PC-3 (cell line): Measurements from ENCODE around the gene MED8. TPM values are rescaled to one million over a fixed set of nuclear protein-coding genes. Genes with fewer than 3 reads are reported as not detected.

Source experiments
- ATAC-seq: fragments of 200-7000 bp; cut with Tn5 transposase; 2 replicates; pipeline ENCODE4 v1.9.1; 2020; ENCODE audit warnings: mild to moderate bottlenecking, moderate library complexity
- BruUV-seq: library from RNA; stranded (reverse); fragments of 400-500 nt; replicated peaks from 2 replicates; lab custom pipeline; 2021; lab: Mats Ljungman, UMichigan
- CTCF ChIA-PET: fragments of 300-600 bp; sonication (Branson Sonifier 250); formaldehyde crosslinking; loops from one replicate; lab custom pipeline; 2022; ENCODE audit warnings: antibody characterized with exemption; lab: Charles Lee
- POLR2A ChIA-PET: fragments of 300-600 bp; sonication (Branson Sonifier 250); formaldehyde crosslinking; loops from one replicate; lab custom pipeline; 2022; ENCODE audit warnings: antibody characterized with exemption; ENCODE audit not compliant: unreplicated experiment; lab: Charles Lee
- DNase-seq: peaks from one replicate; pipeline ENCODE4 v3.0.0-alpha.2; 2015
- H2AFZ ChIP-seq: fragments of 300-600 bp; sonication (generic); 2 replicates; pipeline ENCODE4 v1.6.0; 2016; ENCODE audit warnings: antibody characterized with exemption, low read length
- H3F3A ChIP-seq: fragments of 300-600 bp; sonication (generic); one replicate; pipeline ENCODE4 v1.6.0; 2017; ENCODE audit warnings: antibody characterized with exemption, low read length, control low read depth, mild to moderate bottlenecking; ENCODE audit not compliant: unreplicated experiment
- H3K27ac ChIP-seq: fragments of 300-600 bp; sonication (generic); 2 replicates; pipeline ENCODE4 v1.5.1; 2016; ENCODE audit warnings: mild to moderate bottlenecking, low read length
- H3K27me3 ChIP-seq: fragments of 300-600 bp; sonication (generic); 2 replicates; pipeline ENCODE4 v1.6.1; 2016; ENCODE audit warnings: low read length, mixed read lengths
- H3K36me3 ChIP-seq: fragments of 300-600 bp; sonication (generic); 2 replicates; pipeline ENCODE4 v1.6.1; 2016; ENCODE audit warnings: low read depth, mixed run types, low read length, mixed read lengths
- H3K4me1 ChIP-seq: fragments of 300-600 bp; sonication (generic); 2 replicates; pipeline ENCODE4 v1.5.1; 2016; ENCODE audit warnings: low read length; ENCODE audit not compliant: insufficient read depth
- H3K4me2 ChIP-seq: fragments of 300-600 bp; sonication (generic); 2 replicates; pipeline ENCODE4 v1.6.0; 2016; ENCODE audit warnings: low read length
- H3K4me3 ChIP-seq: fragments of 300-600 bp; sonication (generic); 2 replicates; pipeline ENCODE4 v1.5.1; 2016; ENCODE audit warnings: mild to moderate bottlenecking, low read length, mixed read lengths
- H3K79me2 ChIP-seq: fragments of 300-600 bp; sonication (generic); 2 replicates; pipeline ENCODE4 v1.6.1; 2017; ENCODE audit warnings: low read length, mixed read lengths
- H3K9ac ChIP-seq: fragments of 300-600 bp; sonication (generic); 2 replicates; pipeline ENCODE4 v1.6.0; 2016; ENCODE audit warnings: mild to moderate bottlenecking, low read length
- H3K9me2 ChIP-seq: fragments of 300-600 bp; sonication (generic); replicated peaks from 2 replicates; pipeline ENCODE4 v1.6.1; 2016; ENCODE audit warnings: mixed run types, low read length, mixed read lengths
- H3K9me3 ChIP-seq: fragments of 300-600 bp; sonication (generic); 2 replicates; pipeline ENCODE4 v1.6.1; 2016; ENCODE audit warnings: low read length, mixed read lengths
- H4K20me1 ChIP-seq: fragments of 300-600 bp; sonication (generic); 2 replicates; pipeline ENCODE4 v1.6.1; 2016; ENCODE audit warnings: low read length, mixed read lengths
- EZH2 ChIP-seq: fragments of 300-600 bp; sonication (generic); IDR thresholded peaks from one replicate; pipeline ENCODE4 v1.6.1; 2017; ENCODE audit warnings: antibody characterized with exemption, mild to moderate bottlenecking, low read length; ENCODE audit not compliant: unreplicated experiment
- EZH2phosphoT487 ChIP-seq: fragments of 300-600 bp; sonication (generic); IDR thresholded peaks from 2 replicates; pipeline ENCODE4 v1.6.1; 2018; ENCODE audit warnings: mild to moderate bottlenecking, antibody characterized with exemption, low read length, borderline replicate concordance
- intact Hi-C: fragments of 100-400 bp; cut with micrococcal nuclease; formaldehyde crosslinking; loops from 2 replicates; pipeline ENCODE4 v1.9.0; 2023
- total RNA-seq: library from RNA; depleted of rRNA; stranded (reverse); fragments of >200 nt; gene quantifications from 2 replicates; pipeline ENCODE4 v1.2.3, GENCODE V29; 2014
- TF ChIP-seq, protein P1 (sequence below): fragments of 300-600 bp; sonication (generic); conservative IDR thresholded peaks from 2 replicates; pipeline ENCODE4 v1.5.1; 2017; ENCODE audit warnings: antibody characterized with exemption, low read depth, mild to moderate bottlenecking, low read length

Gene MED8
- total RNA-seq, 1 experiment from 2014 or later: 41.8 TPM

DNA sequence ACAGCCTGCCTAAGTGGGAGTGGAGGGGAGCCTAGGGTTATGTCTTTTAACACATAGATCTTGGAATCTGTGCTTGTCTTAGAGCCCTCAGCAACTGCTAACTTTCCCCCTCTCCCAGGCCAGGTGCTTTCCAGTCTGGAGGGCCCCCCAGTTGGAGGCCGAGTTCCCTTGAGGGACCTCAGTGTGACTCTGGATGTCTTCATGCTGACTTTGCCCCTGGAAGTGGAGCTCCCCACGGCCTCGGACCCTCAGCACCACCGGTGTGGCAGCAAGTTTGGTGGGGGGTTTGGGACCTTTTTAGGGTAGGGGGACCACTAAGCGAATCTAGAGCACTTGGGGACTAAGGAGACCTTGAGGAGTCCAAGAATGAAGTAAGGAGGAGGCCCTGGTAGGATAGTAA, 41.2 kb upstream of the MED8 start:
- Histone ChIP-seq H3K4me3 (no peak overlapping the region), H3K79me2 (no peaks in the 10 kb centered on the region), H3K9ac (no peak overlapping the region), H4K20me1 (no peaks in the 10 kb centered on the region), H3K9me3 (no peaks in the 10 kb centered on the region), H3K36me3 (peaks cover 38% of the 10 kb centered on the region), H3K27ac (no peak overlapping the region), H3K27me3 (no peaks in the 10 kb centered on the region), H3K9me2 (no peaks in the 10 kb centered on the region), H2AFZ (no peak overlapping the region), H3K4me2 (no peak overlapping the region), H3K4me1 (no peaks in the 10 kb centered on the region), H3F3A (no peaks in the 10 kb centered on the region)
- ChIA-PET POLR2A (no interaction called here), CTCF (no interaction called here)
- intact Hi-C loops: no loop called here
- no peak for ATAC-seq
- no peak for TF ChIP-seq EZH2phosphoT487
- TF ChIP-seq, protein P1, sequence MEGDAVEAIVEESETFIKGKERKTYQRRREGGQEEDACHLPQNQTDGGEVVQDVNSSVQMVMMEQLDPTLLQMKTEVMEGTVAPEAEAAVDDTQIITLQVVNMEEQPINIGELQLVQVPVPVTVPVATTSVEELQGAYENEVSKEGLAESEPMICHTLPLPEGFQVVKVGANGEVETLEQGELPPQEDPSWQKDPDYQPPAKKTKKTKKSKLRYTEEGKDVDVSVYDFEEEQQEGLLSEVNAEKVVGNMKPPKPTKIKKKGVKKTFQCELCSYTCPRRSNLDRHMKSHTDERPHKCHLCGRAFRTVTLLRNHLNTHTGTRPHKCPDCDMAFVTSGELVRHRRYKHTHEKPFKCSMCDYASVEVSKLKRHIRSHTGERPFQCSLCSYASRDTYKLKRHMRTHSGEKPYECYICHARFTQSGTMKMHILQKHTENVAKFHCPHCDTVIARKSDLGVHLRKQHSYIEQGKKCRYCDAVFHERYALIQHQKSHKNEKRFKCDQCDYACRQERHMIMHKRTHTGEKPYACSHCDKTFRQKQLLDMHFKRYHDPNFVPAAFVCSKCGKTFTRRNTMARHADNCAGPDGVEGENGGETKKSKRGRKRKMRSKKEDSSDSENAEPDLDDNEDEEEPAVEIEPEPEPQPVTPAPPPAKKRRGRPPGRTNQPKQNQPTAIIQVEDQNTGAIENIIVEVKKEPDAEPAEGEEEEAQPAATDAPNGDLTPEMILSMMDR: no peak
- TF ChIP-seq EZH2: no peak
- no TSS peak for BruUV-seq
- no peak for DNase-seq

DNA sequence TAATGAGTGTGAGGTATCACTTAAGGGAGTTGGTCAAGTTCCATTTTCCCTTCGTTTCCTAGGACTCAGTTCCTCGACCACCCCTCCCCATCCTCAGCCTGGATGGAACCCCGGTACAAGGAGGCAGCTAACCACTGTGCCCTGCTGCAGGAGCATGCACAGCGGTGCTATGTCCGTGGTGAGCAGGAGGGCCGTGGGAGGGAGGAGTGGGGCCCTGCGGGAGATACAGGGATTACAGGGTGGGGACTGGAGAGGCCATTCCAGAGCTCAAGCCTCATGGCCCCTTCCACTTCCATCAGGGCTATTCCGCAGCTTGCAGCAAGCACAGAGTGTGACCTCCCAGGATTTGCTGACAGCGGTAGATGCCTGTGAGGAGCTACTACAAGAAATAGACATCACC, 38.3 kb upstream of the MED8 start:
- H2AFZ ChIP-seq: no peak overlapping the region
- ATAC-seq (no peak), DNase-seq (no peak)
- H3K36me3 ChIP-seq: peaks cover 54% of the 10 kb centered on the region
- no peak overlapping the region for H3K4me2 ChIP-seq
- peaks cover 13% of the 10 kb centered on the region; the same call in 1 of the 2 replicates for H3K4me1 ChIP-seq
- H3K4me3 ChIP-seq: no peak overlapping the region
- no peaks in the 10 kb centered on the region for H3F3A ChIP-seq
- no peaks in the 10 kb centered on the region for H3K27me3 ChIP-seq
- TF ChIP-seq, protein P1: no peak
- TF ChIP-seq EZH2 (no peak), EZH2phosphoT487 (no peak)
- H3K9me2 ChIP-seq: no peaks in the 10 kb centered on the region
- H3K9ac ChIP-seq: no peak overlapping the region
- no peaks in the 10 kb centered on the region for H4K20me1 ChIP-seq
- ChIA-PET CTCF (no interaction called here), POLR2A (no interaction called here)
- no peaks in the 10 kb centered on the region for H3K79me2 ChIP-seq
- H3K9me3 ChIP-seq: no peaks in the 10 kb centered on the region
- BruUV-seq: no TSS peak
- H3K27ac ChIP-seq: no peak overlapping the region
- intact Hi-C loops: no loop called here

DNA sequence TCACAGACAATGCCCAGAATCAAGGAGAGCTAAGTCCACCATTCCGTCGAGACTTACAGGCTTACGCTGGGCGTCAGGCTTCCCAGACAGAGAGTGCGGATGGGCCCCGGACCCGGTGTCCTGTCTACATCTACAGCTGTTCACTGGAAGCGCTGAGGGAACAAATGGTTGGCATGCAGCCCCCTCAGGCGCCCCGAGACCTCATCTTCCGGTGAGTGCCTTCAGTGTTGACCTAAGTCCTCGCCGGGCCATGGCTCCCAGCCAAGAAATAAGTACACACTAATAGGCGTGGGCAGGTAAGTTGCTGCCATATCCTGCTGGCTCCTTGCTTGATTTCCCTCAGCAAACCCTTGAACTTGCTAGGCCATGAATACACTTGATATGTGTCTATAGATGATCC, 37.9 kb upstream of the MED8 start:
- no peak overlapping the region for H3K4me3 ChIP-seq
- H3K9me2 ChIP-seq: no peaks in the 10 kb centered on the region
- POLR2A ChIA-PET: no interaction called here
- no peaks in the 10 kb centered on the region for H3F3A ChIP-seq
- H3K4me2 ChIP-seq: no peak overlapping the region
- H3K79me2 ChIP-seq: no peaks in the 10 kb centered on the region
- no peaks in the 10 kb centered on the region for H3K27me3 ChIP-seq
- TF ChIP-seq EZH2phosphoT487 (no peak), EZH2 (no peak)
- TF ChIP-seq, protein P1: no peak
- H3K9ac ChIP-seq: no peak overlapping the region
- CTCF ChIA-PET: no interaction called here
- no peaks in the 10 kb centered on the region for H4K20me1 ChIP-seq
- DNase-seq (no peak), ATAC-seq (no peak)
- no peaks in the 10 kb centered on the region for H3K9me3 ChIP-seq
- no peak overlapping the region for H2AFZ ChIP-seq
- H3K4me1 ChIP-seq: peaks cover 15% of the 10 kb centered on the region; the same call in 1 of the 2 replicates
- peaks cover 55% of the 10 kb centered on the region for H3K36me3 ChIP-seq
- intact Hi-C loops: no loop called here
- BruUV-seq: no TSS peak
- H3K27ac ChIP-seq: no peak overlapping the region
